Embryonic facial prominence (tissue), 1 donor: ENCODE measurements around the gene GRK6.

Source experiments
- DNase-seq: peaks from one replicate; pipeline ENCODE4 v3.0.0-alpha.2; 2016; ENCODE audit errors: extremely low spot score

GRK6 gene

GRCh38 chr5:177486256-177486655, 59.8 kb downstream of the GRK6 start:
- no peak for DNase-seq

- DNase-seq, result no peak
Observed at GRCh38 chr5:177487144-177487543, 60.7 kb downstream of the GRK6 start.

- no peak for DNase-seq
Observed at GRCh38 chr5:177487975-177488374, 61.5 kb downstream of the GRK6 start.

DNA sequence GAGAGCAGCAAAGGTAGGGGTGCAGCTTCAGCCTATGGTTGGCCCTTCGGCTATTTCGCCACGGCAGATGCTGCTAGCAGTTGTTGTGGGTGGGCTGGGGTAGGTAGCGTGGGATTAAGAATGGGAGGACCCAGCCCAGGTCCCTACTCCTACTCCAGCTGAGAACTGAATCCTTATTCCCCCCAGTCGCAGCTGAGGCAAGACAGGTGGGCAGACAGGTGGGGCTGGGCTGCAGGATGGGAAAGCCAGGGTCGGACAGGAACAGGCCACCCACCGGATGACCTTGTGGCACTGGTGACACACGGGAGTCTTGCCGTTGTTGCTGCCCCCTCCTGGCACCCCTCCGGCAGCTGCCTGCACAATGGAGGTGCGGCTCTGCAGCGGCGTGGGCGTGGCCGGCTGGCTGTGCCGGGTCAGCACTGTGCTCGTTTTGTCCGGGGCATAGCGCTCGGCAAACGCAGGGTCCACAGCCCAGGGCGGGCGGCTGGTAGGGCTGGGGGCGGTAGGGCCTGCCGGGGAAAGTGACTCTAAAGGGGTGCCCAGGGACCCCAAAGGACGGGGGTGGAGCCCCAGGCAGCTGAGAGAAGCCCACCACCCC, 62.7 kb downstream of the GRK6 start:
- no peak for DNase-seq

DNA sequence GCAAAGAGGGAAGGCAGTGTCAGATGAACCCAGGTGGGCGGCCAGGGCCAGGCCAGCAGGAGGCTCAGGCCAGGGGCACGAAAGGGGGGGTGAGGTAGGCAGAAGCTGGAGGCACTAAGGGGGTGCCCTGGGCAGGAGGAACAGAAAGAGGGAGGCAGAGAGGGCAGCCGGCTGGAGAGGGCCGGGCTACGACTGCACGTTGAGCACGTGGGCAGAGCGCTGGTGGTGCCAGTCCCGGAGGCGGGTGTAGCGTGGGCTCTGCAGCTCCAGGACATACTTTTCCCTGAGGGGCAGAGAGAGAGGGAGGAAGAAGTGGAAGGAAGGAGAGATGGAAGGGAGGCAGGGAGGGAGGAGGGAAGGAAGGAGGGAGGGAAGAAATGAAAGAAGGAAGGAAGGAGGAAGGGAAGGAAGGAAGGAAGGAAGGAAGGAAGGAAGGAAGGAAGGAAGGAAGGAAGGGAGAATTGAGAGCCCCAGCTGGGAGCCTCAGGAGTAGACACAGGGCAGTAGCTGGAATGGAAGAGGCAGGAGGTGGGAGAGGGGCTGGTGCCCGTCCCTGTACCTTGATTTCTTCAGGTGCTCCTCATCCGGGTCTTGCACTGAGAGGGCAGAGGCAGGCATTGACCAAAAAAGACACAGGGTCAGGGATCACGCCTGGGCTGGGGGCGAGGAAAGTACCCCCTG, 64.0 kb downstream of the GRK6 start:
- no peak for DNase-seq

GRCh38 chr5:177490992-177491391, 64.5 kb downstream of the GRK6 start:
- DNase-seq, result no peak

GRCh38 chr5:177491429-177491945, 65.0 kb downstream of the GRK6 start:
- DNase-seq, result no peak

- DNase-seq, result no peak
Observed at GRCh38 chr5:177491983-177492746, 65.7 kb downstream of the GRK6 start.
